ENCODE data around the gene HLA-DPB1.

HLA-DPB1 gene

GRCh38 chr6:33075568-33076405 is at the start of gene HLA-DPB1:
Gene HLA-DPB1 (plus strand): TSS chr6:33075990. CDS start chr6:33076042, 52 bp downstream.
- TF ChIP-seq CTCF (IDR thresholded peaks at IDR 0.05; ENCODE audit: low read depth, low read length, missing control alignments): no peak
- Histone ChIP-seq H3K27me3 (replicated peaks) (no peaks in the 10 kb centered on the region), H3K36me3 (replicated peaks) (no peaks in the 10 kb centered on the region), H3K27ac (no peak within 1 kb of the TSS), H3K4me3 (ENCODE audit: low read depth, low read length) (no peak within 1 kb of the TSS)
- in situ Hi-C loops (cut with HindIII; ENCODE audit: low pct_ligation_motif_present, low sequenced_read_pairs): no loop called here
- peak; percentile 65 for DNase-seq

GRCh38 chr6:33028220-33028849 is 47.5 kb upstream of the HLA-DPB1 start:
- no peak for TF ChIP-seq CTCF (IDR thresholded peaks at IDR 0.05; ENCODE audit: low read depth, low read length, missing control alignments)
- in situ Hi-C loops (cut with HindIII; ENCODE audit: low pct_ligation_motif_present, low sequenced_read_pairs): no loop called here
- Histone ChIP-seq H3K4me3 (ENCODE audit: low read depth, low read length) (no peak overlapping the region), H3K36me3 (replicated peaks) (no peaks in the 10 kb centered on the region), H3K27ac (no peak overlapping the region), H3K27me3 (replicated peaks) (peaks cover 19% of the 10 kb centered on the region)
- DNase-seq: no peak

DNA sequence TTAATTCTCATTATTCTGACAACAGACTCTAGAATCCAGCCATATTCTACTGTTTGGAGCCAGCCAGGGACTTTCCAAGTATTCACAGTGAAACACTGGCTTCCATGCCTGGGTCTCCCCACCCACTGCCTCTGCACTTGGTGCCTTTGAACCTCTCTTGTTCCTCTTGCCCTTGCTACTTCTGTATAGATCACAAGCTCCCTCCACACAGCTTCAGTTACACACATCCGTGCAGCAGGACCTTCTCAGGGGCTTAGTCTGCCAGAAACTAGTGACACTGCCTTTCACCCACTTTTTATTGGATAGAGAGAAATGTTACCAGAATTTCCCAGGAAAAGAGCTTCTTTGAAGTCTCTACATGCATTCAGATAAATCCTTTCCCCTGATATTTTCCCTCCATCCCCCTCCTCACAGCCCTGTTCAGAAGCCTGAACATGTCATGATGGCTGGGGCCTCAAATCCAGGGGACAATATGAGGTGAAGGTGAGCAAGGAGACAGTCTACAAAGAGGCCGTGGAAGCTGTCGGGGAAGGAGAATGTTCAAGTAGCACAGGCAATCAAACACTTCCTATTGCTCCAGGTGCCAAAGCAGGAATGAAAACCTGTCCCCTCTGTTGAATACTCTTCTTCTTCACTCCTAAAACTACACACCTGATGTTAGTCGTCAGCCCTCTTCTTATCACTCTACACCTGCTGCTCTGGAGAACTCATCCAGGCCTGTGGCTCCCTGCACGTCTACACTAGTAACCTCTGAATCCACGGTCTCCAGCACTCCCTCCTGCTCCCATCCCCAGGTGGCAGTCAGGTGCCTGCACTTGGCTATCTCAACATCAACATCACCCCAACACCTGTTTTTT is 46.2 kb upstream of the HLA-DPB1 start:
- in situ Hi-C loops (cut with HindIII; ENCODE audit: low pct_ligation_motif_present, low sequenced_read_pairs): no loop called here
- Histone ChIP-seq H3K4me3 (ENCODE audit: low read depth, low read length) (no peak overlapping the region), H3K36me3 (replicated peaks) (no peaks in the 10 kb centered on the region), H3K27ac (no peak overlapping the region), H3K27me3 (replicated peaks) (peaks cover 19% of the 10 kb centered on the region)
- peak; percentile 6 for DNase-seq
- no peak for TF ChIP-seq CTCF (IDR thresholded peaks at IDR 0.05; ENCODE audit: low read depth, low read length, missing control alignments)

DNA sequence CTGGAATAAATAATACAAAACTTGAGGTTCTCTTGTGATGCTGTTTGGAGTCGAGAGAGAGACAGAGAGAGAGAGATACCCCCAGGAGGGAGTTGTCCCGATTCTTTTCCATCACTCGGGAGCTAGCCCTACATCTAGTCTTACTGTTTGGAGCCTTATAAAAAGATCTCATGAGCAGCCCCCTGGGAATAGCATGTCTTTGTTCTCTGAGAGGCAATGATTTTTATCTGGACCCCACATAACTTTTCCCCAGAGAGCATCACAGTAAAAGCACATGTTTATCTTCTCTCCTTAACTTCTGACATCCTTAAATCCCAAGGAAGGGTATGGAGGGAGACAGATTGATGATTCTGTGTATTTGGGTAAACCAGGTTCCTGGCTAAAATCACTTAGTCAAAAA is 45.5 kb upstream of the HLA-DPB1 start:
- Histone ChIP-seq H3K27ac (no peak overlapping the region), H3K36me3 (replicated peaks) (no peaks in the 10 kb centered on the region), H3K27me3 (replicated peaks) (peaks cover 19% of the 10 kb centered on the region), H3K4me3 (ENCODE audit: low read depth, low read length) (no peak overlapping the region)
- no peak for TF ChIP-seq CTCF (IDR thresholded peaks at IDR 0.05; ENCODE audit: low read depth, low read length, missing control alignments)
- DNase-seq: no peak
- in situ Hi-C loops (cut with HindIII; ENCODE audit: low pct_ligation_motif_present, low sequenced_read_pairs): no loop called here

DNA sequence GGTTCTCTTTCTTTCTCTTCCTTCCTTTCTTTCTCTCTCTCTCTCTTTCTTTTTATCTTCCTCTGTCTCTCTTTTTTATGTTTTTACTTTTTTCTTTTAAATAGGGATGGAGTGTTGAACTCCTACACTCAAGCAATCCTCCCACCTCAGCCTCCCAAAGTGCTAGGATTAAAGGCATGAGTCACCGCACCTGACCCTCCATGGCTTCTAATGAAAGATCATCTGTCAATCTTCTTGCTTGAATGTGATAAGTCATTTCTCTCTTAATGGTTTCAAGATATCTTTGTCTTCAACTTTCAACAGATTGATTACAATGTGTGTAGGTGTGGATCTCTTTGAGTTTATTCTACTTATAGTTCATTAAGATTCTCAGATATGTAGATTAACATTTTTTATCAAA is 41.2 kb upstream of the HLA-DPB1 start:
- no peak for DNase-seq
- TF ChIP-seq CTCF (IDR thresholded peaks at IDR 0.05; ENCODE audit: low read depth, low read length, missing control alignments): no peak
- Histone ChIP-seq H3K36me3 (replicated peaks) (no peaks in the 10 kb centered on the region), H3K4me3 (ENCODE audit: low read depth, low read length) (no peak overlapping the region), H3K27me3 (replicated peaks) (peaks cover 18% of the 10 kb centered on the region), H3K27ac (no peak overlapping the region)
- in situ Hi-C loops (cut with HindIII; ENCODE audit: low pct_ligation_motif_present, low sequenced_read_pairs): no loop called here

All from brain microvascular endothelial cell (primary cell).